Hepatocyte (in vitro differentiated cells): ENCODE results near the gene CDC45.

Source experiments
- EZH2 ChIP-seq: fragments of 200-600 bp; sonication (generic); IDR thresholded peaks from 2 replicates; pipeline ENCODE4 v1.6.1; 2016; ENCODE audit warnings: antibody characterized with exemption, mild to moderate bottlenecking, borderline replicate concordance
- EZH2phosphoT487 ChIP-seq: fragments of 200-600 bp; sonication (generic); IDR thresholded peaks from one replicate; pipeline ENCODE4 v1.6.1; 2018; ENCODE audit warnings: antibody characterized with exemption, mild to moderate bottlenecking, low read depth, moderate library complexity; ENCODE audit not compliant: unreplicated experiment, severe bottlenecking
- TF ChIP-seq, protein P1 (sequence below): fragments of 200-600 bp; sonication (generic); IDR thresholded peaks from 2 replicates; pipeline ENCODE4 v1.5.1; 2016; ENCODE audit warnings: antibody characterized with exemption, mild to moderate bottlenecking; ENCODE audit not compliant: poor library complexity

GRCh38 chr22:19547620-19548019, 67.9 kb downstream of the CDC45 start:
- TF ChIP-seq, protein P1, sequence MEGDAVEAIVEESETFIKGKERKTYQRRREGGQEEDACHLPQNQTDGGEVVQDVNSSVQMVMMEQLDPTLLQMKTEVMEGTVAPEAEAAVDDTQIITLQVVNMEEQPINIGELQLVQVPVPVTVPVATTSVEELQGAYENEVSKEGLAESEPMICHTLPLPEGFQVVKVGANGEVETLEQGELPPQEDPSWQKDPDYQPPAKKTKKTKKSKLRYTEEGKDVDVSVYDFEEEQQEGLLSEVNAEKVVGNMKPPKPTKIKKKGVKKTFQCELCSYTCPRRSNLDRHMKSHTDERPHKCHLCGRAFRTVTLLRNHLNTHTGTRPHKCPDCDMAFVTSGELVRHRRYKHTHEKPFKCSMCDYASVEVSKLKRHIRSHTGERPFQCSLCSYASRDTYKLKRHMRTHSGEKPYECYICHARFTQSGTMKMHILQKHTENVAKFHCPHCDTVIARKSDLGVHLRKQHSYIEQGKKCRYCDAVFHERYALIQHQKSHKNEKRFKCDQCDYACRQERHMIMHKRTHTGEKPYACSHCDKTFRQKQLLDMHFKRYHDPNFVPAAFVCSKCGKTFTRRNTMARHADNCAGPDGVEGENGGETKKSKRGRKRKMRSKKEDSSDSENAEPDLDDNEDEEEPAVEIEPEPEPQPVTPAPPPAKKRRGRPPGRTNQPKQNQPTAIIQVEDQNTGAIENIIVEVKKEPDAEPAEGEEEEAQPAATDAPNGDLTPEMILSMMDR, result no peak
- no peak for TF ChIP-seq EZH2phosphoT487
- TF ChIP-seq EZH2, result no peak
